Stimulated activated CD4-positive, alpha-beta T cell treated with anti-CD3 and anti-CD28 coated beads, Interleukin-1b, Interleukin-23, amount 100 ng/mL, for 1 hour (primary cell): ENCODE measurements around the gene MIPOL1.

Experiments
- DNase-seq, 2 donors: peaks; one replicate each; pipeline ENCODE4 v3.0.0-alpha.2; 2020; ENCODE audit warnings: low read depth in 2 of 2

The MIPOL1 gene

DNA sequence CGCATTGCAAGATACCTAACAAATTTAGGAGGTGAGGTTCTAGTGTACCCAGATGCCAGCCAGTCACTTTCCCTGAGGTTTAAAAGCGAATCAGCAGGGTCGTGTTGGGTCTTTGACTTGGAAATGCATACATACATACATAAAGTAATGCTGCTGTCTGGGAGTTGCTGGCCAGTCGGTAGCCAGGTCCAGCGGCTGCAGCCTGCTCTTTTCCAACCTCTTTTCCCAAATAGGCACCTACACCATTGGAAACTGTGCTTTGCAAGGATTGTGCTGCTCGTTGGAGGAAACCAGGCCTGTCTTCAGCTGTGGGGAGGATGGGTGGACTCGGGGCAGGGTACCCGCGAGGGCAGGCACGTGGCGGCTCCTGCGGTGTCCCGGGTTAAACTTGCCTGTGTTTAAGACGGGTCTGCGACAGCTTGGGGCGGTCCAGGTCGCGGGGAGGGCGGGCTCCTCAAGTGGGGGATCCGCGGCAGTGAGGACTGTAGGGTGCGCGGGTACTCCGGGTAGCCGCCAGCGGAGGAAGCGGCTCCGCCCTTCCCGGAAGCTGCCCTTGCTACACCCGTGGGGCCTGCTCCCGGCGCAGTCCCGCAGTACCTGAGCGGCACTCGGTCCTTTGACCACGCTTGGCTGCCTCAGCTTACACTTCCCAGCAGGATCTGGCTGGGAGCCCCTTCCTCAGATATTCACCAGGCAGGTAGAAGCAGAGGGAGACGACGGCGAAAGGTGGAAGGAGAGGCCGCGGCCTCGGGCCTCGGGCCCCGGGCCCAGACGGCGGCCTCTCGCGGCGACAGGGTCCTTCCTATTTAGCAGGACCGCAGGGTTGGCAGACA is 400.4 kb downstream of the MIPOL1 start:
- DNase-seq: no peak

DNA sequence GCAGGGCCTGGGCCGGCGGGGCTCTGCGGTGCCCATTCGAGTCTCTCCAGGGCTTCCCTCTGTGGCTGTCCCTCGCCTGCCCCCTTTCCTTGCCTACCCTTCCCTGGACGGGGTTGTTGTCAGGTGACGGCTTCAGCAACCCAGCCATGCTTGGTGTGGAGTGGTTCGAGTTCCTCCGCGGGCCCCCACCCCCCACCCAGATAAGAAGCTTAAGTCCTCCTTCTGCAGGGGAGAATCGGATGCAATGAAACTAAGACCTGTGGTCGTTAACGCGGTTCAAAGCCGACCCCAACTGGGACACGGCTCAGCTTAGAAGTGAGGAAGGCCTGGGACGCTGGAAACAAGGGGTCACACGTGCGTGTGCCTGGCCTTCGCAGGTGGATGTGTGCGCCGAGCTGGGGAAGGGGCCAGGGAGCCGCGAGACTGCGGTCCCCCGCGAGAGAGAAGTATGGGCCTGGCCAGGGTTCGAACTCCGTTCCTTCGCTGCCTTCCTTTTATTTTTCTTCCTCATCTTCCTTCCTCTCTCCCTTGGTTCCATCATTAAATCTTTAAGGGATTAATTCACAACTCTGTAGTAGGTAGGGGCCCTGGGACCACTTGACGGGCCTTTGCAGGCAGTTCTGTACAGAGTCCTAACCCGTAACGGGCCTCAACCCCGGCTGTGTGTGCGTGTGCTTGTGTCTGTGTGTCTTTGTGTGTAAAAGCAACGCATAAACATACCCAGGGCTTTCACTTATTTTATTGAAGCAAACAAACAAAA is 401.2 kb downstream of the MIPOL1 start:
- DNase-seq: no peak

DNA sequence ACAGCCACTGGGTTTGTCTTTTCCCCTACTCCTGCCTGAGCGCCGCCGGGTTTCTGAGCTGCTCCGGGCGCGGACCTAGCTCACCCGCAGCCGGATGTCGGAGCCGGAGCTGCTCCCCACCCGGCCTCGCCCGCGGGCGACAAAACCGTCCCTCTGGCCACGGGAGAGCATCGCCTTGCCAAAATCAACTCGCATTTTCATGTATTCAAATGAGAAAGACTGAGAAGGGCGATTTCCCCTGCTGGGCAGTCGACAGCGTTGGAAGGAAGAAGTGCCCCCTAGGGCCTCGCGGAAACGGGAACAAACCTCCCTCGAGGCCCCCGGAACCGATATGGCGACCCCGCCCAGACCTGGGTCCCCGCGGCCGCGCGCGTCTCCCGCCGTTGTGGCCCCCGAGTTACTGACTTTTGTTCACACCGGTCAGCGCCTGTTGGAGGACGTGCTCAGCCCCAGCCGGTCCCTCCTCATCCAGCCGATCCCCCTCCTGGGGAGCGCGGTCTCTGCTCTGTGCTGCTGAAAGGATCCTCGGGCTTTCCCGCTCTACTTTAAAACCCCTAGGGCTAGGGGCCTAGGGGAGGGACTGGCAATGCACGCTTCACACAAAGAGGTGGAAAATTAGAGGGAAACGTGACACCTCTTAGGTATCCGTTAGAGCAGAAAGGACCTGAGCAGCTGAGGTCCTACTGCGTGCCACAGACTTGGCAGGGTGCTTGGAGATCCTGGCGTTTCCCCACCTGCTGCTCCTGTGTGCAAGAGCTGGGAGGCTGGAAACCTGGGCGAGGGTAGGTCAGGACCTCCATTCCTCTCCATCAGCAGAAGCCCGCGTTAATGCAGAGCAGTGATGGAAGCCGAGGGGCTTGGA is 402.0 kb downstream of the MIPOL1 start:
- no peak for DNase-seq

DNA sequence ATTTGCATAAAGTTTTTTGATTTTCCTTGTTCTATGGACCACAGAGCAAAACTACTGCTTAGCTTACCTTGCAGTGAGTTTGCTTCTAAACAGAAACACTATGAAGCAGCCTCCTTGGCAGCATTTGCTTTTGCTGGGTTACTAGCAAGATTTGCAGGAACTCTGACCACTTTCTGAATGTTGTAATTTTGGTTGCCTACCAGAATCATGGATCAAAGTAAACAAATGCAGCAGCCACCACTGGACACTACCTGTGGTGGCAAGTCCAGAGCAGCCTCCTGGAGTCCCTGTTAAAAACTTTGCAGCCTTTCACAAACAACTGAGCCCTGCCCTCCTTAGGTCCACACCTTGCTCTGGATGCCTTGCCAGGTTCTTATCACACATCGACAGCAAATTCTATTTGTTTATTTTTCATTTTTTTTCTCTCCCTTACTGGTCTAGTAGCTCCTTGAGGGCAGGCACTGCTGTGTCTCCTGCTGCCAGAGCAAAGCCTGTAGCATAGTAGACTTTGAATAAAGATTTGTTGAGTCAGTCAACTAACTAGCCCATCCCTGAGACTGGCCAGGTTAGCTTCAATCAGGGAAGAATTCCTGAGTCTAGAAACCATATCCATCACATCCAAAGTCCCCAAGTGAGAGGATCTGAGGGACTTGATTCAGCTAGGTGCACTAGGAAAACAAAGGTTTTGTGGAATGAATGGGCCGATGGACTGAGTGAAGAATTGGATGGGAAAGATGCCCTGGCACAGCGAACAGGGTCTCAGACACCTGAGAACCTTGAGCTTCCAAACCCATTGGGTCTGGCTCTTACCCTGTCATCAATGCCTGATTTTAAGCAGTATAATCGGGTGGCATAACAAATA is 403.4 kb downstream of the MIPOL1 start:
- no peak for DNase-seq

DNA sequence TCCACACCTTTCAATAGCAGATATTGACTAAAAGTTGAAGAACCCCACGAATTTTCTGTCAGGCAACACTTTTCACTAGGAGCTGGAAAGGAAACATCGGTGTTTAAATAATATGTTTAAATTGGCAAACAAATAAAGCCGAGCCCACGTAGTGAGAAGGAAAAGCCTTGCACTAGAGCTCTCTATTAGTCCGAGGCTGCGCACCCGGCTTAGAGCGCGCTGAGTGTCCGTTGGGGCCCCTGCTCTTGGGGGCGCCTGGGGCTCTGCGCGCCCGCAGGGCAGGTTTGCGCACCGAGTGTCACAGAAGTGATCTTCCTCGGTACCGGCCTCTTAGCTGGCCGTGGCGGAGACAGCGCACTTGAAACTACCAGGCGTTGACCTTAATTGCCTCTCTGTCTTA is 404.1 kb downstream of the MIPOL1 start:
- DNase-seq: no peak
